ENCODE measurements around the gene COL4A1. TPM values are rescaled to one million over a fixed set of nuclear protein-coding genes. Genes with fewer than 3 reads are reported as not detected.

COL4A1 gene
- total and polyA plus RNA-seq, 2 of the 13 experiments (the other 11 are each of a cell fraction or from before 2014, with no cell fraction given) = not detected

DNA sequence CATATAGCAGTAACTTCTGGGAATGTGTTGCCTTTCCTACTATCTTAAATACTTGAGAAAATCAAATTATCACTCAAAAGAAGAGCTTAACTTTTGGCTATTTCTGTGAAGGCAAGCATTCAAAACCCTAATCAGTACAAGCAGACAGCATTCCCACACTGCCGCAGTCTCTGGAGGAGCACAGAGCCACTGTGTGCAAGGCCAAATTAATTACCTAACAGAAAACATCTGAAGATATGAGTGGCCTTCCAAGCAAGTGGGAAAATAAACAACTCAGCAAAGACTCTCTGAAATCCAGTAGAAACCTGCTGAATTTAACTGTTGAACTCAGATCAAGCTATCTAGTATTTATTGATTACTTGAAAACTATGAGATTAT lies 68.2 kb downstream of the COL4A1 start:
- no TSS peak for BruUV-seq (replicated peaks)
- H3K27ac ChIP-seq (ENCODE audit: extremely low read length, insufficient read depth, low read length) = no peak overlapping the region
- no peak for FAIRE-seq
- H3K4me2 ChIP-seq (ENCODE audit: low read depth, low read length) = no peak overlapping the region
- ATAC-seq = no peak
- CTCF ChIA-PET (ENCODE audit: low intra/inter-chr PET ratio, low total read pairs) = no interaction called here
- no peaks in the 10 kb centered on the region for H4K20me1 ChIP-seq (ENCODE audit: insufficient read depth, low read length)
- WGBS (ENCODE audit: low lambda C conversion rate) = 60% methylated on average over 1 of the region's 1 CpG
- intact Hi-C loops (cut with micrococcal nuclease; ENCODE audit: unreplicated experiment) (no loop called here), in situ Hi-C loops (cut with HindIII; ENCODE audit: extremely low pct_ligation_motif_present, low pct_unique_long_range_greater_than_20kb) (no loop called here)
- TF ChIP-seq NFRKB (IDR thresholded peaks at IDR 0.05) (no peak), ZNF30 (CRISPR knock-in tag; IDR thresholded peaks at IDR 0.05) (no peak), PRPF4 (IDR thresholded peaks at IDR 0.05; ENCODE audit: low read depth, low read length, poor library complexity, severe bottlenecking) (no peak), ZNF44 (CRISPR knock-in tag; IDR thresholded peaks at IDR 0.05) (no peak), ZBTB21 (CRISPR knock-in tag; IDR thresholded peaks at IDR 0.05) (no peak), HOMEZ (CRISPR knock-in tag; IDR thresholded peaks at IDR 0.05; ENCODE audit: low read depth) (no peak)
- no peak overlapping the region for H3K9ac ChIP-seq (ENCODE audit: insufficient read depth, low read depth, low read length)
- no peak overlapping the region for H3K4me3 ChIP-seq (replicated peaks in 1 of 3; ENCODE audit: insufficient read depth in 1 of 3, low read depth in 2 of 3, low read length in 3 of 3)
- H3K36me3 ChIP-seq (replicated peaks in 1 of 2; ENCODE audit: control insufficient read depth in 1 of 2, insufficient read depth in 2 of 2, low read length in 2 of 2) = no peaks in the 10 kb centered on the region
- H3K9me3 ChIP-seq (ENCODE audit: low read length) = no peaks in the 10 kb centered on the region
- no peaks in the 10 kb centered on the region for H3K79me2 ChIP-seq (ENCODE audit: insufficient read depth, low read length)
- no peak for DNase-seq (ENCODE audit: low spot score)
- H3K4me1 ChIP-seq (ENCODE audit: insufficient read depth, low read length) = no peaks in the 10 kb centered on the region
- H2AFZ ChIP-seq (ENCODE audit: low read length) = no peak overlapping the region
- H3K27me3 ChIP-seq (ENCODE audit: control insufficient read depth in 1 of 2, insufficient read depth in 2 of 2, low read length in 2 of 2) = peaks cover 0 to 38% of the 10 kb centered on the region in 2 experiments; a peak in 3 of 5 replicates
- POLR2A ChIA-PET = no interaction called here

DNA sequence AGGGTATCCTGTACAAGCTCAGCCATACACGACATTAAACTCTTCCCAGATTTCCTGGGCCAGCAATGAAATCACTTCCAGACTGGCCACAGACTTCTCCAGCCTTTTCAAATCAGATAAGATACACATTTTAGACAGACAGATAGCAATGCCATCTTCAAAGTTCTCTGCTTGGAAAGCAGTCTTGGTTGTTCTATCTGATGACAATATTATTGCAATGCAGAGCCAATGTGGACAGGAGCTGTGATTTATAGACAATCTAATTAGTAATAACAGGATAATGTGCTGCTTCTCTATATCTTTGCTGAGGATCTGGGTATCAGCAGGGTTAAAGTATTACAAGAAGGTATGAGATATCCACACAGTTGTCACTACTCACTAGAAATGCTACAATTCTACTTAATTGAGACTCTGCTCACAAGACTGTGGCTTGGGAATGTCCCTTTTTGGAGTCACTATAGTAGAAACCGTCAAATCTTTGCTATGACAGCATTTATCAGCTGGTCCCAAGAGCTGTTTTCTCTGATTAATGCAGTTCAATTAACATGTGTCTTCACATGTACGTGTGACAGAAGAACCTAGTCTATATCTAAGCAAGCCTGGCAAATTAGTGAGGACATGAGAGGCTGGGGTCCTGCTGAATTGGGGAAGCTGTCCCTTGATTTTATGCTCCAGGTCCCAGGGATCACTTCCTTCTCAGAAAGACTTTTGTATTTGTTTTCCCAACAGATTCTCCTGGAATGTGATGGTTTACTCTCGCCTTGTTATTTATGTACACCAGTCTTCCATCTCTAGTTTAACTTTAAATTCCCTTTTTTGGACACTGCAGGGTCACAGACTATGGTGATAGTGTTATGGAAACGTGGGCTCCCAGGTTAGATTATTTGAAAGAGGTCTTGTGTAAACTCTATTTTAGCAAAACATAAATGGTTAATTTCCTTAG lies 68.8 kb downstream of the COL4A1 start:
- FAIRE-seq (no peak), DNase-seq (ENCODE audit: low spot score) (no peak), ATAC-seq (no peak)
- in situ Hi-C loops (cut with HindIII; ENCODE audit: extremely low pct_ligation_motif_present, low pct_unique_long_range_greater_than_20kb) = no loop called here
- no peaks in the 10 kb centered on the region for H3K9me3 ChIP-seq (ENCODE audit: low read length)
- no peaks in the 10 kb centered on the region for H3K79me2 ChIP-seq (ENCODE audit: insufficient read depth, low read length)
- no peak overlapping the region for H3K9ac ChIP-seq (ENCODE audit: insufficient read depth, low read depth, low read length)
- 0% methylated on average over 5 of the region's 5 CpGs for WGBS (ENCODE audit: low lambda C conversion rate)
- no peak overlapping the region for H3K4me3 ChIP-seq (replicated peaks in 1 of 3; ENCODE audit: insufficient read depth in 1 of 3, low read depth in 2 of 3, low read length in 3 of 3)
- no TSS peak for BruUV-seq (replicated peaks)
- intact Hi-C loops (cut with micrococcal nuclease; ENCODE audit: unreplicated experiment) = no loop called here
- H3K4me2 ChIP-seq (ENCODE audit: low read depth, low read length) = no peak overlapping the region
- peaks cover 0 to 44% of the 10 kb centered on the region in 2 experiments; a peak in 3 of 5 replicates for H3K27me3 ChIP-seq (ENCODE audit: control insufficient read depth in 1 of 2, insufficient read depth in 2 of 2, low read length in 2 of 2)
- no peak overlapping the region for H2AFZ ChIP-seq (ENCODE audit: low read length)
- H3K36me3 ChIP-seq (replicated peaks in 1 of 2; ENCODE audit: control insufficient read depth in 1 of 2, insufficient read depth in 2 of 2, low read length in 2 of 2) = no peaks in the 10 kb centered on the region
- ChIA-PET POLR2A (no interaction called here), CTCF (ENCODE audit: low intra/inter-chr PET ratio, low total read pairs) (no interaction called here)
- no peaks in the 10 kb centered on the region for H4K20me1 ChIP-seq (ENCODE audit: insufficient read depth, low read length)
- H3K4me1 ChIP-seq (ENCODE audit: insufficient read depth, low read length) = no peaks in the 10 kb centered on the region
- H3K27ac ChIP-seq (ENCODE audit: extremely low read length, insufficient read depth, low read length) = no peak overlapping the region
- TF ChIP-seq ZBTB33 (CRISPR knock-in tag; IDR thresholded peaks at IDR 0.05) (no peak), CHD4 (IDR thresholded peaks at IDR 0.05; ENCODE audit: borderline replicate concordance, low read length) (no peak), SRY (CRISPR knock-in tag; IDR thresholded peaks at IDR 0.05) (no peak), ZNF790 (CRISPR knock-in tag; IDR thresholded peaks at IDR 0.05; ENCODE audit: borderline replicate concordance) (no peak), GTF2F1 (IDR thresholded peaks at IDR 0.05; ENCODE audit: low read length) (no peak), LRRFIP1 (CRISPR knock-in tag; conservative IDR thresholded peaks at IDR 0.05) (no peak)
